Measurements from ENCODE around the gene ZBTB34.

The ZBTB34 gene

DNA sequence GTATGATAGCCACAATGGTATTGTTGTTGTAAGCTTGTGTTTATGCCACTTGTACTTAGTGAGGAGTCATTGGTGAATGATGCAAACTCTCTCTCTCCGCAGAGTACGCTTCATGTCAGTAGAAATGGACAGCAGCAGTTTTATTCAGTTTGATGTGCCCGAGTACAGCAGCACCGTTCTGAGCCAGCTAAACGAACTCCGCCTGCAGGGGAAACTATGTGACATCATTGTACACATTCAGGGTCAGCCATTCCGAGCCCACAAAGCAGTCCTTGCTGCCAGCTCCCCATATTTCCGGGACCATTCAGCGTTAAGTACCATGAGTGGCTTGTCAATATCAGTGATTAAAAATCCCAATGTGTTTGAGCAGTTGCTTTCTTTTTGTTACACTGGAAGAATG lies 18.8 kb downstream of the ZBTB34 start:
- no peak for DNase-seq (ENCODE audit: low spot score)

- no peak for DNase-seq (ENCODE audit: low spot score)
Observed at GRCh38 chr9:126880226-126880946, 19.9 kb downstream of the ZBTB34 start.

- no peak for DNase-seq (ENCODE audit: low spot score)
Observed at GRCh38 chr9:126880947-126881332, 20.5 kb downstream of the ZBTB34 start.

DNA sequence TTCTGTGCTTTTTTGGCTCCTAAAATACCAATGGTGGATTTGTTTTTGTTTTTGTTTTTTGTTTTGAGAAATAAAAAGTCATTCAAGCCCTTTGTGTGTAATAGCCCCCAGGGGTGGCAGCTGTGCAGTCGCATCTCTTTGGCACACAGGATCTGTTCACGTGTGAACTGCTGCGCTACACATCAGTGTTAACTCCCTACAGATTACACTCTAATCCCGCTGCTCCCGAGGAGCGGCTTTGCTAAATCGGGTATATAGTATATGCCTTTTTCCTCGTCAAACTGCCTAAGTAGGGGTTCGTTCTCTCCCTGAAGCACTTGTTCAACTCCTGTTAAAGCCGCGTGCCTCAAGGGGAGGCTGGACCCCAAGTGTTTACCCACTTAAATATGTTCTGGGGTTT lies 22.3 kb downstream of the ZBTB34 start:
- DNase-seq (ENCODE audit: low spot score) = no peak

DNA sequence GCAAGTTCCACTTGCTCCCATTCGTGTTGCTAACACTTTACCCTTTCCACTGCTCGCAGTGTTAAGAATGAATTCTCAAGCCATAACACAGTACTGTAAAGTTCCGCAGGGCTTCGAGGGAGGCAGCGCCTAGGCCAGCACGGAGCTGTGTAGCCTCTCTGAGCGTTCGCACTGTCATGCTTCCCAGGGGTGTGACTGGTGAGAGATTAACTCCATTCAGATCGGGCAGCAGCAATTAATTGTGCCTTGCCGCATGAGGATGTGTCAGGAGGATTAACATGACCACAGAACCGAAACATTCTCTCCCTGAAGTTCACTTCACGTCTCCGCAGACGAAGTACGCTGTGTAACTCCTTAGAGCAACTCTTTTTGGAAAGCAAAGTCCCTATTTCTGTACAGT lies 23.2 kb downstream of the ZBTB34 start:
- DNase-seq (ENCODE audit: low spot score) = no peak

DNA sequence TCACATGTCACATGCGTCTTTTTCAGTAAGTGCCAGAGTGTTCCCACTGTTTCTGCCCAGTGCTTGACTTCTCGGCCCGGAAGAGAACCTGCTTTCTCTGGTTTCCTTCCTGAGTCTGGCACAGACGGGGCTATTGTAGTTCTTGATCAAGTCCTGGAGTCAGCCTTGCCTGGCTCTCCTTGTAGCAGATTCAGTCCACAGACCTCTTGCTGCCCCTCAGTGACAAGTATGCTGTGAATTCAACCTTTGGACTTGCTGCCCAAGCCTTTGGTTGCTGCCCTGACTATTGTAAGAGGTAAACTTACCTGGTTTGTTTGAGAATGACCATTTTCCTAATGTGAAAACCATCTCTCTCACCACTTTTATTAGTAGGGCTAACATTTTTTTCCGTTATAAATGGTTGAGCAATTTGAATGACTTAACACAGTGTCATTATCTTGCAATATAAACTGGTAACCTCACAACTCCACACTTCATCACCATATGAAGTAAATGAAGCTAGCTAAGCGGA lies 24.7 kb downstream of the ZBTB34 start:
- no peak for DNase-seq (ENCODE audit: low spot score)

DNA sequence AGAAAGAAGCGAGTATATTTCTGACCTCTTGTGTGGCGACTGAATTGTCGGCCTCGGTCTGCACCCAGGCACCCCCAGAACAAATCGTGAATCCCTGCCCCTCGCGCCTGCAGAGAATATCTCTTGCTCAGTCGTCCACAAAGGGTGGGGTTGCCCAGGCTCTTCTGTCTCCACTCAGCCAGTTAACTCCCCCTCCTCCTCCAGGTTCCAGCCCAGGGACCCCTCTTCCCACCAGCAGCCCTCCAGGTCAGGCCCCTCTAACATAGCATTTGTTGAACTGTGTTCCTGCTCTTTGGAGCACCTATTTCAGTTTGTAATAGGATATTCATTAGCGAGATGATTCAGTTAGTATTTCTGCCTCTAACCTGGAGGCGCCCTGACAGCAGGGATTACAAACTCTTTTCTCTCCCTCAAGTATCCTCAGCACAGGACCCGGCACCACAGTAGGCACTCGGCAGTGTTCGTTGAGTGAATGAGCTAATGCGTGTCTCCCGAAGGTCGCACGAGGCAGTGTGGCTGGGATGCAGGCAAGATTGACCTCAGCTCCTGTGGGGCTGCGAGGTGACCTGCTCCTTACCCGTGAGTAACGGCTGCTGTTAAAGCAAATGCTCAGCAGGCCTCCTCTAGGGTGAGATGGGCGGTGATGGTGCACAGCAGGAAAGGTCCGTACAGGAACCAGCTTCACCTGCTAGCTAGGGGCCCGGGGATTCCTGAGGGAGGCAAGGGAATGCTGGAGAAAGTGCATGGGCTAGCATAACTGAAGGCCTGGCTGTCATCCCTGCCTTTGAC lies 25.8 kb downstream of the ZBTB34 start:
- DNase-seq (ENCODE audit: low spot score) = no peak

DNA sequence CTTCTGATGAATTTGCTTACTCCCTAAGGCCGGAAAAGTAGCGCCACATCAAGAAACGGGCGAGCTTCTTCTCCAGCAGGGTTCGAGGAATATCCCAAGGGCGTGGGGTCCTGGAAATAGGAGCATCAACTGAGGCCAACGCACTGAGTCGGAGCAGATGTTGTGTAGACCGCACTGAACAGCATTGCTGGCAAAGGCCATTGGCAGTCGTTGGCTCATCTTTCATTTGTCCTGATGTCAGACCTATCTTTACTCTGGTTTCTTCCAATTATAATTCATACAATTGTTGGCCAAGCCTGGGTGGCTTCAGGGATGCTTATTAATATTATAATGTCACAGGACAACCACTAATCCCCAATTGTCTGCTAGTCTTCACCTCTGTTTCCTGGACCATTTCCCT lies 26.5 kb downstream of the ZBTB34 start:
- no peak for DNase-seq (ENCODE audit: low spot score)

GRCh38 chr9:126891676-126892075 lies 31.2 kb downstream of the ZBTB34 start:
- no peak for DNase-seq (ENCODE audit: low spot score)

- DNase-seq (ENCODE audit: low spot score) = no peak
Observed at GRCh38 chr9:126893079-126893478, 32.6 kb downstream of the ZBTB34 start.

- DNase-seq (ENCODE audit: low spot score) = no peak
Observed at GRCh38 chr9:126894052-126894603, 33.7 kb downstream of the ZBTB34 start.

DNA sequence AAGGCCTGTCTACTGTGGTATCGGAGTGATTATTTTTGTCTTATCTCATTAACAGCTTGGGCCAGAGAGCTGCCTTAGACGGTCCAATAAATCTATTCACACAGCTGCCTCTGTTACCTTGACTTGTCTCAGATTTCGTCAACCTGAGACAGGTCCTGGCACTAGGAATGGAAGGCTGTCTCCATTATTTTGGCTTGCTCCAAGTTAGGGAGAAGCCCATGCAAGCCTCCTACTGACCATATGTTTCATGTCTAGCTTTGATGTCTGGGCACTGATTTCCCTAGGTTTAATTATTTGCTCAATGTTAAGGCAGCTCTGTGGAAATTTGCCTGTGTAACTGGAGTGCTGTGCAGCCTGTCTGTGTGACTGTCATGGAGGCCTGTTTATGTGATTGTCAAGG lies 41.8 kb downstream of the ZBTB34 start:
- no peak for DNase-seq (ENCODE audit: low spot score)

GRCh38 chr9:126904586-126904985 lies 44.1 kb downstream of the ZBTB34 start:
- DNase-seq (ENCODE audit: low spot score) = no peak

DNA sequence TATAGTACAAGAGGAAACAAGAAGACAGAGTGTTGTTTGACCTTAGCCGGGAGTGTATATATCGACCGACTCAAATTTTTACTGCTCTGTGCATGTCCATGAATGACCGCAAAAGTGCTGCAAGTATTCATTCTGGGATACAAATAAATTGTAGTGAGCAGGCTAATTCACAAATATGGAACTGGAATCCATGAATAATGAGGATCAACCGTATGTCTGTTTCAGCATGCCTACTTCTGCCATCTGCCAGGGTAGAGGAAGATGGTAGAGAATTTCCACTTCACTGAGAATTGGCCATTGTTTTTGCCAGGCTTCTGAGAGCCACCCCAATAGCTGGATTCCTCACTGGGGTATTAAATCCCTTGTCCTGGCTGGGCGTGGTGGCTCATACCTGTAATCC lies 45.7 kb downstream of the ZBTB34 start:
- DNase-seq (ENCODE audit: low spot score) = no peak

DNA sequence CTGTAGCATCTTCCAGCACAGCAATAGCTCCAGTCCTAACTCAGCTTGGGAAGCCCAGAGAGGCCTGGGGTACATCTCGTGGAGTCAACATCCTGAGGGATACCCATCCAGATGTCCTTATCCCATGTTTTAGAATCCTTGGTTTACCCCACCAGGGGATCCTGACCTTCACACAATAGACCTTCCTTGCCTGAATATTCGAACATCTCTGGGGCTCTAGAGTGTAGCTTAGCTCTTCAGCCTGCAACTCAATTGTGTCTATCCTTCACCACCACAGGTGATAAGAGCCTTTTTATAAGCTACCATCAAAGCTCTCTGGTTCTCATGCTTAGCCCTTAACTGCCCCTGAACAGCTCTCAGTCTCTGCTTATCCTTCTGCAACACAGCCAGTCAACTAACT lies 46.6 kb downstream of the ZBTB34 start:
- no peak for DNase-seq (ENCODE audit: low spot score)

- peak; percentile 95 for DNase-seq (ENCODE audit: low spot score)
Observed at GRCh38 chr9:126914458-126915280, 54.2 kb downstream of the ZBTB34 start, which contains the start of gene RALGPS1. Gene RALGPS1, plus strand, starts transcription at chr9:126914782. Its CDS starts 47,508 bp downstream, at chr9:126962290.

DNA sequence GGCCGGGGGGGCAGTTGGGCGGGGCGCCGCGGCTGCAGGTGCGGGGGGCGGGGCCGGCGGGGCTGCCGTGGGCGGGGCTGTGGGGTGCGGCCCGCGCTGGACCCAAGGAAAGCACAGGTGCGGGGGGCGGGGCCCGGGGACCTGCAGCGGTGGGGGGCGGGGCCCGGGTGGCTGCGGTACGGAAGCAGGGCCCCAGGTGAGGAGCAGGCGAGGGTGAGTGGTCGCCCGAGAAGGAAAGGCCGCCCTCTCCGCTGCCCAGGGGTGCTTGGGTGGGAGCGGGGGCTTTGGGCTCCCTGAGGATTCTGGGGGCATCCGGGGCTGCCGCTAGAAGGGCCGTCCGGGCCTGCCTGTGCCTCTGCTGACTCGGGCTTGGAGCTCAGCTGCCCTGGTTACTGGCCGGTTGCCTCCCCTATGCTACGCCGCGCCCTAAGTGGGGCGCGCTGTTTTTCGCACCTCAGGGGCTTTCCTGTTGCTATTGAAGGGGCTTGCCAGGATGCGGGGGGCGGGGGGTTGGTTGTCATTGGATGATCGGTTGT lies 54.9 kb downstream of the ZBTB34 start:
- DNase-seq (ENCODE audit: low spot score) = no peak

DNA sequence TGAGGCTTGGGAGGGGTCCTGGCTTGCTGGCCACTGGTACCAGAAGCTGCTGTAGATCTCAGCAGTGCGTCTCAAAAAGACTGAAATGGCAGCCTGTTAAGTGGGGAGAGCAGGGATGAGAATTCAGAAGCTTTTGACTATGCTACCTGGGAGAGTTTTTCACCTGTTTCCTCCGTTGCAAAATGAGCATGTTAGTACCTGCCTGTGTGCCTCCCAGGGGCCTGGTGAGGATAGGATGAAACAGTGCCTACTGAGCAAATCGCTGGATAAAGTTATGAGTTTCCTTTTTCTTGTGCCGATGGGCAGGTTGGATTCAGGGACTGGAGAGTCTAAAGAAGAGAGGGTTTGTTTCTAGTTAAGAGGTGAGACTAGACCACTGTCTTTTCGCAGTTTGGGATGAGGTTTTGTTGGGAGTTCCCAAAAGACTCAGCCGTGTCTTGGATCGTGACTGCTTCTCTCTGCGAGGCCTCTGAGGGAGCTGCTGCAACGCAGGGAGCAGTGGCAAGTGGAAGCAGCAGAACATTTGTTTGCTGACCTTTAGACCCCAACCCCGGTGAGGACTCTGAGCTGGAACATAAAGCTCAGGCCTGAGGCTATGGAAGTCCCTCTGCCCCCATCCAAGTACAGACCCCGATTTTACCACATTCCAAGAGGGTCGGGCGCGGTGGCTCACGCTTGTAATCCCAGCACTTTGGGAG lies 55.6 kb downstream of the ZBTB34 start:
- DNase-seq (ENCODE audit: low spot score) = no peak

GRCh38 chr9:126916909-126917308 lies 56.5 kb downstream of the ZBTB34 start:
- DNase-seq (ENCODE audit: low spot score) = no peak

DNA sequence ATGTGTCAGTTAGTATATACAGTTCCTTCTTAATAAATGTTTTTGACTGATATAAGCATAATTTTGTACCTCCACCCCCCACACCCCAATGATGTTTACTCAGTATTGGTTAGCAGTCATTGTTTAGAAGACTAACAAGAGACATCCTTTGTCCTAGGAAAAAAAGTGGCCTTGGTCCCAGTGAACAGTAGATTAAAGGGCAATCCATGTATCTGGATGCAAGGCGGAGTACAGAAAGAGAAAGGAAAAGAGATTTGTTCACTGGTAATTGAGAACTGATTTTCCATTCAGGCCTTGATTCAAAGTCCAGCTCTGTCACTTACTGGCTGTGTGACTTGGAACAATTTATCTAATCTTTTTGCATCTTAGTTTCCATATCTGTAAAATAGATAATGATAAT lies 58.8 kb downstream of the ZBTB34 start:
- no peak for DNase-seq (ENCODE audit: low spot score)

DNA sequence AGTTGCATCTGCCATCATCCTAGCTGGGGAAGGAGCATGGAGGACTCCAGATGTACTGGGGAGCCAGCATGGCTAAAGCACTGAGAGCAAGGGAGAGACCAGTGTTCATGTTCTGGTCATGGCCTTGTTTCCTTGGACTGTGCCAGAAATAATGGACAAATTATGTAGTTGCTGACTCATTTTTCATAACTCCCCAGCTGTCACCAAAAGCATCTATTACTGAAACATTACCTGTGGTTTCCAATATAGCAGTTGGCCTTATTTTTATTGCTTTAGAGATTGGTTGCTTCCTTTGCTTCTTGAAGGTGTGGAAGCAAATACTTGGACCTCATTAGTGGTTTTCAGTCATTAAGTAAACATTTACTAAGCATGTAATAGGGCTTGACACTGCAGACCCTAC lies 65.4 kb downstream of the ZBTB34 start:
- DNase-seq (ENCODE audit: low spot score) = no peak

Measured in left forelimb (tissue), 1 donor.